Breast epithelium (tissue), 3 donors: Measurements from ENCODE around the gene PTBP1.

Experiments
- POLR2A ChIP-seq: fragments of 450-650 bp; IDR thresholded peaks from one replicate; pipeline ENCODE4 v1.6.1; 2016; ENCODE audit warnings: antibody characterized with exemption, mild to moderate bottlenecking, moderate library complexity
- TF ChIP-seq, protein P1 (sequence below), 3 donors: fragments of 450-650 bp; IDR thresholded peaks; one replicate each; pipeline ENCODE4 v1.5.1; 2016 to 2017; ENCODE audit warnings: antibody characterized with exemption in 3 of 3, mild to moderate bottlenecking in 3 of 3, moderate library complexity in 3 of 3

DNA sequence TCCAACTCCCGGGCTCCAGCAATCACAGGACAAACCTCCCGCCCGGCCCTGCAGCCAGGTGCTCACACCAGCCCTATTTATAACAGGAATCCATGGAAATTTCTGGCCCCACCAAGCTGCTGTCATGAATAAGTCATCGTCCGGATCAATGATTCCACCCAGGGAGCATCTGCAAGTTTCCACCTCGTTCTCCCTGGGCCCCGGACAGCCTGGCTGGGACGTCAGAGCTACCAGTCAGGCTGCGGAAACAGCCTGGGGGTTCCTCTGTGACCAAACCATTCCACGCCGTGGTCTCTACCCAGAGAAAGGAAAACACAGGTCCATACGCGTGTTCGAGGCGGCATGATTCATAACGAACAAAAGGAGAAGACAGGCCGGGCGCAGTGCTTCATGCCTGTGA, 20.7 kb upstream of the PTBP1 start:
- TF ChIP-seq, protein P1, sequence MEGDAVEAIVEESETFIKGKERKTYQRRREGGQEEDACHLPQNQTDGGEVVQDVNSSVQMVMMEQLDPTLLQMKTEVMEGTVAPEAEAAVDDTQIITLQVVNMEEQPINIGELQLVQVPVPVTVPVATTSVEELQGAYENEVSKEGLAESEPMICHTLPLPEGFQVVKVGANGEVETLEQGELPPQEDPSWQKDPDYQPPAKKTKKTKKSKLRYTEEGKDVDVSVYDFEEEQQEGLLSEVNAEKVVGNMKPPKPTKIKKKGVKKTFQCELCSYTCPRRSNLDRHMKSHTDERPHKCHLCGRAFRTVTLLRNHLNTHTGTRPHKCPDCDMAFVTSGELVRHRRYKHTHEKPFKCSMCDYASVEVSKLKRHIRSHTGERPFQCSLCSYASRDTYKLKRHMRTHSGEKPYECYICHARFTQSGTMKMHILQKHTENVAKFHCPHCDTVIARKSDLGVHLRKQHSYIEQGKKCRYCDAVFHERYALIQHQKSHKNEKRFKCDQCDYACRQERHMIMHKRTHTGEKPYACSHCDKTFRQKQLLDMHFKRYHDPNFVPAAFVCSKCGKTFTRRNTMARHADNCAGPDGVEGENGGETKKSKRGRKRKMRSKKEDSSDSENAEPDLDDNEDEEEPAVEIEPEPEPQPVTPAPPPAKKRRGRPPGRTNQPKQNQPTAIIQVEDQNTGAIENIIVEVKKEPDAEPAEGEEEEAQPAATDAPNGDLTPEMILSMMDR (IDR thresholded peaks at IDR 0.05): no peak
- TF ChIP-seq POLR2A: no peak
